ENCODE measurements around the gene NYAP1. TPM values are rescaled to one million over a fixed set of nuclear protein-coding genes. Genes with fewer than 3 reads are reported as not detected.

The NYAP1 gene
- total RNA-seq, 4 donors from 2014 or later, result 1.7 to 3.2 (median 1.9) TPM

GRCh38 chr7:100471021-100471420 lies 12.7 kb upstream of the NYAP1 start:
- WGBS, result 87% methylated on average over 3 of the region's 4 CpGs
- H3K36me3 ChIP-seq, result peaks cover 5 to 82% (median 59%) of the 10 kb centered on the region in 4 donors
- H3K4me1 ChIP-seq, result peaks cover 59 to 95% (median 84%) of the 10 kb centered on the region in 4 donors

GRCh38 chr7:100472121-100472851 lies 11.4 kb upstream of the NYAP1 start:
- H3K4me3 ChIP-seq, result no peak overlapping the region
- DNase-seq (ENCODE audit: extremely low spot score), result no peak
- no peaks in the 10 kb centered on the region for H3K9me3 ChIP-seq
- TF ChIP-seq POLR2A (IDR thresholded peaks at IDR 0.05; ENCODE audit: low read depth) (no peak), EP300 (IDR thresholded peaks at IDR 0.05) (no peak)
- intact Hi-C loops (cut with DNase I), result loop anchor here (10.0 kb wide), 1 partner anchor 223 kb away; the partner anchor contains the start of gene GIGYF1
- peak overlapping the region; percentile 48 to 63 (median 56) for H3K27ac ChIP-seq (replicated peaks in 1 of 4)
- H3K27me3 ChIP-seq, result no peaks in the 10 kb centered on the region
- WGBS, result 72% methylated on average over 15 of the region's 16 CpGs
- peaks cover 67 to 95% (median 87%) of the 10 kb centered on the region in 4 donors for H3K4me1 ChIP-seq
- H3K36me3 ChIP-seq, result peaks cover 5 to 76% (median 51%) of the 10 kb centered on the region in 4 donors

More at GRCh38 chr7:100471021-100471420, 12.7 kb upstream of the NYAP1 start:
- intact Hi-C loops (cut with DNase I), result loop anchor here (2.0 to 10.0 kb wide), 2 partner anchors 86 to 224 kb away; partner anchors contain the start of gene GIGYF1
- Histone ChIP-seq H3K27me3 (no peaks in the 10 kb centered on the region), H3K4me3 (no peak overlapping the region), H3K9me3 (no peaks in the 10 kb centered on the region), H3K27ac (replicated peaks in 1 of 4) (peak overlapping the region in 1 of 4 donors; percentile 26)
- no peak for TF ChIP-seq POLR2A (IDR thresholded peaks at IDR 0.05; ENCODE audit: low read depth)
- TF ChIP-seq CTCF (IDR thresholded peaks at IDR 0.05), result no peak
- no peak for TF ChIP-seq EP300 (IDR thresholded peaks at IDR 0.05)
- TF ChIP-seq POLR2AphosphoS5 (IDR thresholded peaks at IDR 0.05), result no peak
- DNase-seq (ENCODE audit: extremely low spot score), result no peak

GRCh38 chr7:100472854-100473499 lies 10.8 kb upstream of the NYAP1 start:
- Histone ChIP-seq H3K9me3 (no peaks in the 10 kb centered on the region), H3K4me1 (peaks cover 70 to 95% (median 89%) of the 10 kb centered on the region in 4 donors), H3K27ac (replicated peaks in 1 of 4) (peak overlapping the region; percentile 48 to 63 (median 56)), H3K27me3 (no peaks in the 10 kb centered on the region), H3K4me3 (no peak overlapping the region), H3K36me3 (peaks cover 5 to 70% (median 44%) of the 10 kb centered on the region in 4 donors)
- WGBS, result 52% methylated on average over 14 of the region's 14 CpGs
- intact Hi-C loops (cut with DNase I), result loop anchor here (10.0 kb wide), 1 partner anchor 222 kb away; the partner anchor contains the start of gene GIGYF1
- DNase-seq (ENCODE audit: extremely low spot score), result no peak
- TF ChIP-seq POLR2A (IDR thresholded peaks at IDR 0.05; ENCODE audit: low read depth) (no peak), CTCF (IDR thresholded peaks at IDR 0.05) (no peak), POLR2AphosphoS5 (IDR thresholded peaks at IDR 0.05) (no peak), EP300 (IDR thresholded peaks at IDR 0.05) (no peak)

- intact Hi-C loops (cut with DNase I), result loop anchor here (10.0 kb wide), 1 partner anchor 219 kb away; the partner anchor contains the start of gene GIGYF1
- no peak for DNase-seq (ENCODE audit: extremely low spot score)
- peak overlapping the region; percentile 79 to 100 (median 91) for H3K4me3 ChIP-seq
- no peaks in the 10 kb centered on the region for H3K27me3 ChIP-seq
- TF ChIP-seq CTCF (IDR thresholded peaks at IDR 0.05), result no peak
- no peak for TF ChIP-seq POLR2A (IDR thresholded peaks at IDR 0.05; ENCODE audit: low read depth)
- no peak for TF ChIP-seq POLR2AphosphoS5 (IDR thresholded peaks at IDR 0.05)
- no peak for TF ChIP-seq EP300 (IDR thresholded peaks at IDR 0.05)
- peak overlapping the region; percentile 67 to 97 (median 92) for H3K27ac ChIP-seq (replicated peaks in 1 of 4)
- H3K36me3 ChIP-seq, result peaks cover 5 to 51% (median 29%) of the 10 kb centered on the region in 4 donors
- H3K4me1 ChIP-seq, result peaks cover 74 to 84% (median 78%) of the 10 kb centered on the region in 4 donors
- 32% methylated on average over 9 of the region's 9 CpGs for WGBS
- H3K9me3 ChIP-seq, result no peaks in the 10 kb centered on the region
Measured at GRCh38 chr7:100475549-100475948, 8.2 kb upstream of the NYAP1 start.
